Choroid plexus epithelial cell (primary cell): Measurements from ENCODE around the gene CDH4.
"Not testable (repeated sequence)": the region's sequence is repeated elsewhere in the genome, so short reads cannot be mapped to it uniquely, and the experiment has no call there.

Experiments
- DNase-seq: peaks from one replicate; pipeline ENCODE4 v3.0.0-alpha.2; 2010; ENCODE audit warnings: low read depth
- H3K4me3 ChIP-seq: 2 replicates; pipeline ENCODE4 v1.5.1; 2011; ENCODE audit warnings: low read depth, mild to moderate bottlenecking, control low read depth, low read length, moderate library complexity
- TF ChIP-seq, protein P1 (sequence below): conservative IDR thresholded peaks from 2 replicates; pipeline ENCODE4 v1.5.1; 2011; ENCODE audit warnings: low read depth, mild to moderate bottlenecking, control low read depth, inconsistent platforms, low read length, moderate library complexity

CDH4 gene

DNA sequence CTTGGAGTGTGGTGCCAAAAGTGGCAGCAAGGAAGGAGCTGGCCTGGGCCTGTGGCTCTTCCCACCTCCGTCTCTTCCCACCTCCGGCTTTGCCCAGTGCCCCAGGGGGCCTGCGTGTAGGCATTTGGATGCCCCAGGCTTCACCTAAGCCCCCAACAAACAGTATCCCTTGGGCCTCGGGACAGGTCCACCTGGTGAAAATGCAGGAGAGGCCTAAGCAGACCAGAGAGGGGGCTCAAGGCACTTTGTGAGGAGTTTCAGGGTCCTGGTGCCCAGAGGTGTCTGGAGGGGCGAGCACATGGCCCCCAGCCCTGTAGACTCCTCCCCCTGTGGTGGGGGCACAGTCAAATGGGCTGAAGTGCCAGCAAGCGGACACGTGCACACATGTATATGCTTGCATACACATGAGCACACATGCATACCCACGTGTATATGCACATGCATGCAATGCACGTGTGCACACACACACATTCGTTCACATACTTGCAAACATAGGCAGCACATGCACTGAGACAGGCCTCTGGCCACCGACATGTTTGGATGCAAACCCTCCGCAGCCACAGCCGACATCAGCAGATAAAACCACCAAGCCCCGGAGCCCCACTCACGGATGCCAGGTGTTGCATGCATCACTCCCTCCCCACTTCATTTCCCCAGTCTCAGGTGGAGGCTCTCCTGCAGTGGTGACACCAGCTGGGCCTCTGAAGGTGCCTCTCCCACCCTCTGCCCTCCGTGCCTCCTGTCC lies 689.1 kb downstream of the CDH4 start:
- TF ChIP-seq, protein P1, sequence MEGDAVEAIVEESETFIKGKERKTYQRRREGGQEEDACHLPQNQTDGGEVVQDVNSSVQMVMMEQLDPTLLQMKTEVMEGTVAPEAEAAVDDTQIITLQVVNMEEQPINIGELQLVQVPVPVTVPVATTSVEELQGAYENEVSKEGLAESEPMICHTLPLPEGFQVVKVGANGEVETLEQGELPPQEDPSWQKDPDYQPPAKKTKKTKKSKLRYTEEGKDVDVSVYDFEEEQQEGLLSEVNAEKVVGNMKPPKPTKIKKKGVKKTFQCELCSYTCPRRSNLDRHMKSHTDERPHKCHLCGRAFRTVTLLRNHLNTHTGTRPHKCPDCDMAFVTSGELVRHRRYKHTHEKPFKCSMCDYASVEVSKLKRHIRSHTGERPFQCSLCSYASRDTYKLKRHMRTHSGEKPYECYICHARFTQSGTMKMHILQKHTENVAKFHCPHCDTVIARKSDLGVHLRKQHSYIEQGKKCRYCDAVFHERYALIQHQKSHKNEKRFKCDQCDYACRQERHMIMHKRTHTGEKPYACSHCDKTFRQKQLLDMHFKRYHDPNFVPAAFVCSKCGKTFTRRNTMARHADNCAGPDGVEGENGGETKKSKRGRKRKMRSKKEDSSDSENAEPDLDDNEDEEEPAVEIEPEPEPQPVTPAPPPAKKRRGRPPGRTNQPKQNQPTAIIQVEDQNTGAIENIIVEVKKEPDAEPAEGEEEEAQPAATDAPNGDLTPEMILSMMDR, result no peak
- no peak for DNase-seq
- no peak overlapping the region for H3K4me3 ChIP-seq

DNA sequence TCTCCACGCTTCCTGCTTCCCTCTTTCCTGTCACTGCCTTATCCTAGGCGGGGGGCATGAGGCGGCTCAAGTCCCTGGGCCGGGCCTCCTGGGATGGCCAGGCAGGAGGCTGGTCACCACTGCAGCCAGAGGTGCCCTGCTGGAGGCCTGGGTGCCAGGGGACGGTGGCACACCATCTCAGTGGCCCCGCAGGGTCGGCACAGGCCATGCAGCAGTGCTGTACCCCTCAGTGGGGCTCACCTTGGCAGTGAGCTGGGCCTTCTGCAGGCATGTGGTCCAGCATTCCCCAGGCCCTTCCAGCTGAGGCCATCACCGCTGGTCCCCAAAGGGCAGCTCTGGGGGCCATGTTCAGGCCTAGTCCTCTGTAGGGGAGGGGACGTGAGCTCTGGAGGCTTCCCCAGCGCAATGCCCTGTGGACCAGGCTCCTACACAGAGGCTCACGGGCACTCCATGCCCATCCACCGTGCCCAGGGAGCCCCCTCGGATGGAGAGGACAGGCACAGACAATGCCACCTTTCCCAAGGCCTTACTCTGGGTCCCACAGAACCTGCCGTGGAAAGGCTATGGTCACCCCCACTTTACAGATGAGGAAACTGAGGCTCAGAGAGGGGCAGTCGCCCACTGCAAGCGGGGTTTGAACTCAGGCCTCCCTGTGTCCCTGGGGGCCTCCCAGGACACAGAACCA lies 689.8 kb downstream of the CDH4 start:
- TF ChIP-seq, protein P1, result no peak
- DNase-seq, result no peak
- H3K4me3 ChIP-seq, result no peak overlapping the region

DNA sequence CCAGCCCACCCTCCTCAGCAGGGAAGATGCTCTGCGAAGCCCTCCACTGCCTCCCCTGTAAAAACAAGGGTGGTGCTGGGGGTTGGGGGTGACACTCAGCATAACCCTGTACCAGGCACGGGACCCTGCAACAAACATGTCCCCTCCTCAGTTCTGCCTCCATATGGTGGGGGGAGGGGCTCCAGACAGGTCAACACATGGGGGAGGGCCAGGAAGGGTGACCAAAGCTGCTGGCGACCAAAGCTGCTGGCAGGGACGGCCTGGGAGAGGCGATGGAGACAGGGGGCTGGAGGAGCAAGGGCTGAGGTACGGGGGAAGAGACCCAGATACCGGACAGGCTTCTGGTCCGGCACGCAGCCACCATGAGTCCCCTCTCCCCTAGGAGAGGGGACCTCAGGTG lies 690.5 kb downstream of the CDH4 start:
- no peak for DNase-seq
- no peak overlapping the region for H3K4me3 ChIP-seq
- TF ChIP-seq, protein P1, result no peak

DNA sequence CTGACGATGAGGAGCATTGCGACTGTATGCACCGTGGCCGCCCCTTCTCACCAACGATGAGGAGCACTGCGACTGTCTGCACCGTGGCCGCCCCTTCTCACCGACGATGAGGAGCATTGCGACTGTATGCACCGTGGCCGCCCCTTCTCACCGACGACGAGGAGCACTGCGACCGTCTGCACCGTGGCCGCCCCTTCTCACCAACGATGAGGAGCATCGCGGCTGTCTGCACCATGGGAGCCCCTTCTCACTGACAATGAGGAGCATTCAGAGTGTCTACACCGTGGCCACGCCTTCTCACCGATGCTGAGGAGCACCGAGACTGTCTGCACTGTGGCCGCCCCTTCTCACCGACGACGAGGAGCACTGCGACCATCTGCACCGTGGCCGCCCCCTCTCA lies 692.9 kb downstream of the CDH4 start:
- H3K4me3 ChIP-seq, DNase-seq: not testable (repeated sequence)

DNA sequence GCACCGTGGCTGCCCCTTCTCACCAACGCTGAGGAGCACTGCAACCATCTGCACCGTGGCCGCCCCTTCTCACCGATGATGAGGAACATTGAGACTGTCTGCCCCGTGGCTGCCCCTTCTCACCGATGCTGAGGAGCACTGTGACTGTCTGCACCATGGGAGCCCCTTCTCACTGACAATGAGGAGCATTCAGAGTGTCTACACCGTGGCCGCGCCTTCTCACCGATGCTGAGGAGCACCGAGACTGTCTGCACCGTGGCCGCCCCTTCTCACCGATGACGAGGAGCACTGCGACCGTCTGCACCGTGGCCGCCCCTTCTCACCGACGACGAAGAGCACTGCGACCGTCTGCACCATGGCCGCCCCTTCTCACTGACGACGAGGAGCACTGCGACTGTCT lies 693.4 kb downstream of the CDH4 start:
- not testable (repeated sequence) for H3K4me3 ChIP-seq, DNase-seq

DNA sequence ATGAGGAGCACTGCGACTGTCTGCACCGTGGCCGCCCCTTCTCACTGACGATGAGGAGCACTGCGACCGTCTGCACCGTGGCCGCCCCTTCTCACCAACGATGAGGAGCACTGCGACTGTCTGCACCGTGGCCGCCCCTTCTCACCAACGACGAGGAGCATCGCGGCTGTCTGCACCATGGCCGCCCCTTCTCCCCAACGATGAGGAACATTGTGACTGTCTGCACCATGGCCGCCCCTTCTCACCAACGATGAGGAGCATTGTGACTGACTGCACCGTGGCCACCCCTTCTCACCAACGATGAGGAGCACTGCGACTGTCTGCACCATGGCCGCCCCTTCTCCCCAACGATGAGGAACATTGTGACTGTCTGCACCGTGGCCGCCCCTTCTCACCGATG lies 696.0 kb downstream of the CDH4 start:
- H3K4me3 ChIP-seq, DNase-seq: not testable (repeated sequence)

DNA sequence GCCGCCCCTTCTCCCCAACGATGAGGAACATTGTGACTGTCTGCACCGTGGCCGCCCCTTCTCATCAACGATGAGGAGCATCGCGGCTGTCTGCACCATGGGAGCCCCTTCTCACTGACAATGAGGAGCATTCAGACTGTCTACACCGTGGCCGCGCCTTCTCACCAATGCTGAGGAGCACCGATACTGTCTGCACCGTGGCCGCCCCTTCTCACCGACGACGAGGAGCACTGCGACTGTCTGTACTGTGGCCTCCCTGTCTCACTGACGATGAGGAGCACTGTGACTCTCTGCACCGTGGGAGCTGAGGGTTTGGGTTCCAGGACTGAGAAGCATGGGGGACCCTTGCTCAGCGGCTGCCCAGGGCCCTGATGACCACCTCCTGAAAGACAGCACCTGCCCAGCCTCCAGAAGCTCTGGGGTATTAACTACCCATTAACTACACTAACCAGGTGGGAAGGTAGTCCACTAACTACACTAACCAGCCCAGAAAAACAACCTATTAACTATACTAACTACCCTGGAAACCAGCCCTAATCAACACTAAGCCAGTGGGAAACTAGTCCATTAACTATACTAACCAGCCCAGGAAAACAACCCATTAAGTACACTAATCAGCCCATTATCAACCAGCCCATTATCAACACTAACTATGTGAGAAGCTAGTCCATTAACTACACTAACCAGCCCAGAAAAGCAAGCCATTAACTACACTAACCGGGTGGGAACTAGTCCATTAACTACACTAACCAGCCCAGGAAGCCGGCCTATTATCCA lies 696.7 kb downstream of the CDH4 start:
- DNase-seq, result no peak
- H3K4me3 ChIP-seq, result no peak overlapping the region
- TF ChIP-seq, protein P1, result no peak

DNA sequence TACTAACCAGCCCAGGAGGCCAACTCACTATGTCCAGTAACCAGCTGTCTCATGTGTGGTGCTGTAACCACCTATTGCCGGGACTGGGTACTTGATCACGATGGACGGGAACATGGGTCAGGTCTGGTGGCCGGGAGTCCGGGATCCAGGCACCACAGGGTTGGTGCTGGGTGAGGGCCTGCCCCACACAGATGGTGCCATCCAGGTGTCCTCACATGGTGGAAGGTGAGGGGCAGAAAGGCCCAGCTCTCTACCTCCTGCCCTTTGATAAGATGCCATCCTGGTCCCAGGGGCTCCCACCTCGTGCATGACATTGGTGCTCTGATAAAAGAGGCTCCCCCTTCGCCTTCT lies 697.3 kb downstream of the CDH4 start:
- no peak overlapping the region for H3K4me3 ChIP-seq
- TF ChIP-seq, protein P1, result no peak
- DNase-seq, result no peak
